ENCODE data around the gene ALK.

ALK gene

GRCh38 chr2:29640360-29640759 is 281.0 kb downstream of the ALK start:
- DNase-seq, result no peak

GRCh38 chr2:29638641-29639040 is 282.7 kb downstream of the ALK start:
- no peak for DNase-seq

- DNase-seq, result no peak
Observed at GRCh38 chr2:29634916-29635315, 286.5 kb downstream of the ALK start.

GRCh38 chr2:29632018-29632417 is 289.4 kb downstream of the ALK start:
- DNase-seq, result no peak

GRCh38 chr2:29629495-29629894 is 291.9 kb downstream of the ALK start:
- no peak for DNase-seq

GRCh38 chr2:29628862-29629261 is 292.5 kb downstream of the ALK start:
- no peak for DNase-seq

GRCh38 chr2:29628108-29628745 is 293.2 kb downstream of the ALK start:
- no peak for DNase-seq

- no peak for DNase-seq
Observed at GRCh38 chr2:29627279-29627711, 294.1 kb downstream of the ALK start.

GRCh38 chr2:29620890-29621289 is 300.5 kb downstream of the ALK start:
- DNase-seq, result no peak

- DNase-seq, result no peak
Observed at GRCh38 chr2:29619689-29620088, 301.7 kb downstream of the ALK start.

GRCh38 chr2:29618024-29618423 is 303.4 kb downstream of the ALK start:
- DNase-seq, result no peak

- DNase-seq, result no peak
Observed at GRCh38 chr2:29617351-29617750, 304.0 kb downstream of the ALK start.

- no peak for DNase-seq
Observed at GRCh38 chr2:29616569-29616968, 304.8 kb downstream of the ALK start.

GRCh38 chr2:29615841-29616240 is 305.5 kb downstream of the ALK start:
- no peak for DNase-seq

- no peak for DNase-seq
Observed at GRCh38 chr2:29615183-29615582, 306.2 kb downstream of the ALK start.

GRCh38 chr2:29614295-29614830 is 307.0 kb downstream of the ALK start:
- DNase-seq, result no peak

GRCh38 chr2:29613792-29614266 is 307.6 kb downstream of the ALK start:
- DNase-seq, result no peak

- no peak for DNase-seq
Observed at GRCh38 chr2:29613067-29613466, 308.3 kb downstream of the ALK start.

GRCh38 chr2:29612568-29612967 is 308.8 kb downstream of the ALK start:
- DNase-seq, result no peak

- no peak for DNase-seq
Observed at GRCh38 chr2:29611850-29612249, 309.5 kb downstream of the ALK start.

- DNase-seq, result no peak
Observed at GRCh38 chr2:29611261-29611660, 310.1 kb downstream of the ALK start.

- DNase-seq, result no peak
Observed at GRCh38 chr2:29610569-29610968, 310.8 kb downstream of the ALK start.

- DNase-seq, result no peak
Observed at GRCh38 chr2:29607038-29607420, 314.4 kb downstream of the ALK start.

- no peak for DNase-seq
Observed at GRCh38 chr2:29606104-29607037, 315.0 kb downstream of the ALK start.
